Ectodermal cell (in vitro differentiated cells): ENCODE results near the gene ITFG1.

Experiments used
- H3K27ac ChIP-seq: 2 replicates; pipeline ENCODE4 v1.7.0; 2013; ENCODE audit warnings: mild to moderate bottlenecking, low read depth, low read length; ENCODE audit not compliant: insufficient read depth, poor library complexity, severe bottlenecking
- H3K27me3 ChIP-seq: 2 replicates; pipeline ENCODE4 v1.7.0; 2013; ENCODE audit warnings: mild to moderate bottlenecking, low read length; ENCODE audit not compliant: insufficient read depth, control insufficient read depth, poor library complexity, severe bottlenecking
- H3K36me3 ChIP-seq: one replicate; pipeline ENCODE4 v1.7.0; 2013; ENCODE audit warnings: low read length; ENCODE audit not compliant: control insufficient read depth, insufficient read depth
- H3K4me1 ChIP-seq: one replicate; pipeline ENCODE4 v1.7.0; 2013; ENCODE audit warnings: low read length; ENCODE audit not compliant: control insufficient read depth, insufficient read depth
- H3K4me3 ChIP-seq: 2 replicates; pipeline ENCODE4 v1.7.0; 2013; ENCODE audit warnings: low read depth, low read length, control low read depth; ENCODE audit not compliant: insufficient read depth
- H3K9me3 ChIP-seq: 2 replicates; pipeline ENCODE4 v1.7.0; 2013; ENCODE audit warnings: mild to moderate bottlenecking, low read length, moderate library complexity; ENCODE audit not compliant: control insufficient read depth
- WGBS, 2 experiments: methylation state at CpG; one replicate each; pipeline ENCODE4 v1.1.7; 2013; ENCODE audit warnings: missing lambda C conversion rate in 2 of 2; 5-methylcytosine and 5-hydroxymethylcytosine counted together

The ITFG1 gene

DNA sequence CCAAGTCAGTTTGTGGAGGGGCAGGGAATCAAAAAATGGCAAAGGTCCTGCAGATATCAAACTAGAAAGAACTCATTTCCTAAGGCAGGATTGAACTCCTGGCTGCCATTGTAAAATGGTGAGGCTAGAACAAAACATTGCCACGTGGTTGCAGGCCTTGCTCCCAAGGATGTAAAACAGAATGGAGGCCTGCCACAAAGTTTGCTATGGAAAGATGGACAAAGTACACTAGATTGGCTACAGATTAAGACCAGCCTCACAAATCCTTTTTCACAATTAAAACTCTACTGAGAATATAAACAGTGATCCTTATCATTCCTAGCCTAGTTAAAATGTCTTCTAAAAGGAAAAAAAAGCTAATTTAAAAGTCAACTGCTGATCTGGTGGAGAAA, 31.2 kb upstream of the ITFG1 start:
- H3K4me3 ChIP-seq: no peak overlapping the region
- H3K27me3 ChIP-seq: no peaks in the 10 kb centered on the region
- WGBS, 2 experiments: 29 to 36% methylated on average over 1 of the region's 1 CpG
- no peaks in the 10 kb centered on the region for H3K4me1 ChIP-seq
- no peak overlapping the region for H3K27ac ChIP-seq
- no peaks in the 10 kb centered on the region for H3K36me3 ChIP-seq
- H3K9me3 ChIP-seq: peaks cover 9% of the 10 kb centered on the region

DNA sequence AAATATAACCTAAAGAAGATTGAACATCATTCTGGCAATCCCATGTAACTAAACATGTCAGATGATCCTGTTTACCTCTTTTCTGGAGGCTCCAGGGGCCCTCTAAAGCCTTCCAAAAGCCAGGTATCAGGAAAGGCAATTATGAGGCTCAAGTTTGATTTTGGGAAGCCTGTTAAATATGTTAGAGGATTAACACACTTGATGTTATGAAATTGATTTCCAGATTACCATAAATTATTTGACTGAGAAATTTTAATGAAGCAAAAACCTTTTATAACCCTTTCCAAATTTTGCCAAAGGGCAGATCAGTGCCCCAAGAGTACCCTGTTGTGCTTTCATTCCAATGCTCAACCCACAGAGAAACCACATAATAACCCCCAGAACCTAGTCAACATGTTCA, 29.6 kb upstream of the ITFG1 start:
- Histone ChIP-seq H3K36me3 (no peaks in the 10 kb centered on the region), H3K27me3 (no peaks in the 10 kb centered on the region), H3K27ac (no peak overlapping the region), H3K9me3 (peaks cover 9% of the 10 kb centered on the region), H3K4me3 (no peak overlapping the region), H3K4me1 (no peaks in the 10 kb centered on the region)

DNA sequence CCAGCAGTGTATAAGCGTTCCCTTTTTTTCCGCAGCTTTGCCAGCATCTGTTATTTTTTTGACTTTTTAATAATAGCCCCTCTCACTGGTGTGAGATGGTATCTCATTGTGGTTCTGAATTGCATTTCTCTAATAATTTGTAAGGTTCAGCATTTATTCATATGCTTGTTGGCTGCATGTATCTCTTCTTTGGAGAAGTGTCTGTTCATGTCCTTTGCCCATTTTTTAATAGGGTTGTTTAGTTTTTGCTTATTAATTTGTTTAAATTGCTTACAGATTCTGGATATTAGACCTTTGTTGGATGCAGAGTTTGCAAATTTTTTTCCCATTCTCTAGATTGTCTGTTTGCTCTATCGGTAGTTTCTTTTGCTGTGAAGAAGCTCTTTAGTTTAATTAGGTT, 27.2 kb upstream of the ITFG1 start:
- Histone ChIP-seq H3K27ac (no peak overlapping the region), H3K36me3 (no peaks in the 10 kb centered on the region), H3K4me3 (no peak overlapping the region), H3K4me1 (no peaks in the 10 kb centered on the region), H3K27me3 (no peaks in the 10 kb centered on the region), H3K9me3 (peaks cover 9% of the 10 kb centered on the region)
- WGBS, 2 experiments: 88 to 97% methylated on average over 3 of the region's 3 CpGs

DNA sequence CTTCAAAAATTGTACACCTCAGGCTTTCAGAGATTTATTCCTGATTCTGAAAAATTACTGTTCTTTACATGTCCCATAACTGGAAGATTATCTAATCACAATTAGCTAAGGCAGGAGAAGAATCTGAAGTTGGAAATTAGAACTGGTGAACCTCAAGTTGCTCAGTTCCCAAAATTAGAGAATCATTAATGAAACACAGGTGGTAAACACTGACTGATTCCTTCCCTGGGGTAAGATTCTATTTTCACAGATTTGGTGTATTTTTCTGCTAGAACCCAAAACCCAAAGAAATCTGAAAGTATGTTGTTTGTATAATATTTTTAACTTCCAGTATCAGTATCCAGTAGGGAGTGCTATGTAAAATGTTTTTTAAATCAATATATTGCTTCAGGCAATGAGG, 26.0 kb upstream of the ITFG1 start:
- Histone ChIP-seq H3K9me3 (peaks cover 9% of the 10 kb centered on the region), H3K27ac (no peak overlapping the region), H3K4me3 (no peak overlapping the region), H3K36me3 (no peaks in the 10 kb centered on the region), H3K27me3 (no peaks in the 10 kb centered on the region), H3K4me1 (no peaks in the 10 kb centered on the region)

DNA sequence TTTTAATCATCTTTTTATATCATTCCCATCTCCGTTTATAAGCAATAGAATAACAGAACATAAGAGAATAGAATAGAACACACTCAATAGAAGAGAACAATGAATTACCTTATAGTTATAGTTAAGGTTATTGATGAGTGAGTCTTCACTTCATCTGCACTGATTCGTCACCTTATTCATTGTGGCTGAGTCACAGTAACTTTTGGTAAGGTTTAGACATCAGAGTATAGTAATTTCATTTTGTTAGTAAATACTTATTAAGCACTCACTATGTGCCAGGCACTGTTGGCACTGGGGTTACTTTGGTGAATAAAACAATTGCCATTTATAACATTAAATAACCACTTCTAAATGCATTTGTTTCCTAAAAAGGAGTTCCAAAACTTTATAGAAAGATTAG, 22.8 kb upstream of the ITFG1 start:
- H3K27ac ChIP-seq: no peak overlapping the region
- H3K4me3 ChIP-seq: no peak overlapping the region
- no peaks in the 10 kb centered on the region for H3K9me3 ChIP-seq
- H3K4me1 ChIP-seq: no peaks in the 10 kb centered on the region
- 95 to 100% methylated on average over 1 to 2 of the region's 2 CpGs for WGBS, 2 experiments
- H3K36me3 ChIP-seq: no peaks in the 10 kb centered on the region
- no peaks in the 10 kb centered on the region for H3K27me3 ChIP-seq

DNA sequence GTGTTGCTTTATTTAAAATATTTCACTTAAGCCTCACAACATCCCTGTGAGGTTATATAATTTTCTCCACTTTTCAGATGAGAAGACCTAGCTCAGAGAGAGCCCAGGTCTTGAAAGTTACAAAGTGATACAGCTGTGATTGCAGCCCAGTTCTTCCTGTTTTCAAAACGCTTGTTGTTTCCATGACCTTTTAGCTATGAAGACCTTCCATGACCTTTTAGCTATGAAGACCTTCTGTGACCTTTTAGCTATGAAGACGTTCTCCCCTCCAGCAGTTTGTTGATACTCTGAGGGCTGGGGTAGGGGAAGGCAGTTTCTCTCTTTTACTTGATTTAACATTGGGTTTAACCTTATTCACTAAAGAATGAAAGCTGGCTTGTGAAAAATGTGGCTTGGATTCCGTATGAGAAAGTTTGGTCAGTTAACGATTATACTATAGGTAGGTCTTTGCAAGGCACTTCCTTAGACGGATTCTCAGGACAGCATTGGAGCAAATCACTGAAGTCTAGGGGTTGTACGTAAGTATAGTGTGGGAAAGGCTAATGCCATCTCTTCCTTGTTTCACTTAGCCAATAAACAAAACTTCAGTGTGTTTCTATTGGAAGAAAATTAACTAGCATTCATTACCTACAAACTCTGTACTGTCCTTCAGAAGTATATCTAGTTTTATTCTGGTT, 21.0 kb upstream of the ITFG1 start:
- Histone ChIP-seq H3K4me3 (no peak overlapping the region), H3K36me3 (no peaks in the 10 kb centered on the region), H3K4me1 (no peaks in the 10 kb centered on the region), H3K27ac (no peak overlapping the region), H3K27me3 (no peaks in the 10 kb centered on the region), H3K9me3 (no peaks in the 10 kb centered on the region)
- WGBS, 2 experiments: 92 to 94% methylated on average over 5 to 6 of the region's 6 CpGs

DNA sequence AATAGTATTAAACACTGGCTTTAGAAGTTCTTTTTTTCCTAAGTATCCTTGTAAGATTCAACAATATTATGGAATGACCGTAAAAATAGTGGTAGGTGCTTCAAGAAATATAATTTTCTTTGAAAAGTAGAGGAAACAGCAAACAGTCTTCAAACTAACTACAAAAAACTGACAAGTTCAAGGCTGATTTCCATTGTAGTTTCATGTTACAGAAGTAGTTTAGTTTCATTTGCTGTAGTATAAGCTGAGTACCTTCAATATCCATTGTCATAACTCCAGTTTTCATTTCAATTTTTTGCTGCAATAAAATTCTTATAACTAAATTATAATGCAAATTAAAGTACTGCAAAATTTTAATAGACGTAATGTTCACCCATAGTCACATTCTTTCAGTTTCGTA, 19.5 kb upstream of the ITFG1 start:
- Histone ChIP-seq H3K27me3 (no peaks in the 10 kb centered on the region), H3K4me3 (no peak overlapping the region), H3K36me3 (no peaks in the 10 kb centered on the region), H3K27ac (no peak overlapping the region), H3K9me3 (no peaks in the 10 kb centered on the region), H3K4me1 (no peaks in the 10 kb centered on the region)
- WGBS, 2 experiments: 100% methylated on average over 1 of the region's 3 CpGs; no CpG with 5 or more reads in 1 of the 2 experiments

DNA sequence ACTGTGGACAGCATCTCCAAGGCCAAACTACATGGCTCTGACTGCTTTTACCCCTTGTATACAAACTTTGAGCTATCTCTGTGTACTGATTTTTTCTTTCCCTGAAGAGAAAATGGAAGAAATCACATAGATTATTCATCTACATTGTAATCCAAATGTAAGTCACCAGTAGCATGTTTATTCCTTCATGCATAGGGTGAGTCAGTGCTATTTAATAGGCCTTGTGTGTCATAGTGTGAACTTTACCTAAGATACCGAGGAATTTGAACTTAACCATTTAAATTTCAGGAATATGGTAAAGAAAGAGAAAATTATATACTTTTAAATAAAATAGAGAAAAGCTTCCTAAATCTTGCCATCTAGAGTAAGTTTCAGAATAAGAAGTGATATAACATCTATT, 16.8 kb upstream of the ITFG1 start:
- Histone ChIP-seq H3K36me3 (no peaks in the 10 kb centered on the region), H3K27me3 (no peaks in the 10 kb centered on the region), H3K4me1 (no peaks in the 10 kb centered on the region), H3K27ac (no peak overlapping the region), H3K4me3 (no peak overlapping the region), H3K9me3 (no peaks in the 10 kb centered on the region)
- WGBS, 2 experiments: no CpG with 5 or more reads among the region's 1 CpG

DNA sequence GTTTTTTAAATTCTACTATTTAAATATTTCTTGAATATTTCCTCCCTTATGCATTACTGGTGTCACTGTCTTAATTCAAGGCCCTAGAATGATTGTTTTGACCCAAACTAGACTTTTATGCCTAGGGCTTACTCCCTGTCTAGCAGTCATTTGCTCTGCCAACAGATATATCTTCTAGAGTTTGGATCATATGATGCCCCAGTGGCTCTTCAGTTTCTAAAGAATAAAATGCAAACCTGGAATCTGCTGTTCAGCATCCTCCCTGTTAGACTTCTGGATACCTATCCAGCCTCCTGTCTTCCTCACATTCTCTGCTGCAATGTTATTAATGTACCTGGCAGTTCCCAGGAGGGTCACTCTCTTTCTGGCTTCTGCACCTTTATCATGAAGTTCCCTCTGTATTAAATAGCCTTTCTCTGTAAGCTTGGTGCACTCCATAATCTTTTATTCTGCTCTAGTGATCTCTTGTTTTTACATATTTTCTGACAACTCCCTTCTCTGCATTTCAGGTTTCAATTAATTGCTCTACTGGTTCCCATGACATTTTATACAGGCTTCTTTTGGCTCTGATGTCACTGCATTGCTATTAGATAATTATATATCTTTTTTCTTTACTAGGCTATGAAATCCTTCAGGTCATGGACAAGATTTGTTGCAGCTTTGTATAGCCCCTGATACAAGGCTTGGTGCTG, 15.9 kb upstream of the ITFG1 start:
- no peaks in the 10 kb centered on the region for H3K27me3 ChIP-seq
- H3K27ac ChIP-seq: no peak overlapping the region
- no peaks in the 10 kb centered on the region for H3K9me3 ChIP-seq
- H3K4me3 ChIP-seq: no peak overlapping the region
- no peaks in the 10 kb centered on the region for H3K4me1 ChIP-seq
- H3K36me3 ChIP-seq: no peaks in the 10 kb centered on the region

DNA sequence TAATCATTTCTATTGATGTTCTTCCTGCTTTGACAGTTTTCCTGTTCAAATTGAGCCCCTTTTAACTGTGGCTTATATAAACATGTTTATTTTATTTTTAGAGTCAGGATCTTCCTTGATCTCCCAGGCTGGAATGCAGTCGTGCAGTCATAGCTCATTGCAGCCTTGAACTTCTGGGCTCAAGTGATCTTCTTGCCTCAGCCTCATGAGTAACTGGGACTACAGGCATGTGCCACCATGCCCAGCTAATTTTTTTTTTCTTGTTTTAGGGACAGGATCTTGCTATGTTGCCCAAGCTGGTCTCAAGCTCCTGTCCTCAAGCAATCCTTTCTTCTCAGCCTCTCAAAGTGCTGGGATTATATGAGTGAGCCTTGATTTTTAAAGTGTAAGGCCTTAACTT, 14.9 kb upstream of the ITFG1 start:
- H3K4me3 ChIP-seq: no peak overlapping the region
- H3K27ac ChIP-seq: no peak overlapping the region
- WGBS, 2 experiments: 88 to 90% methylated on average over 1 of the region's 1 CpG
- H3K4me1 ChIP-seq: no peaks in the 10 kb centered on the region
- no peaks in the 10 kb centered on the region for H3K36me3 ChIP-seq
- H3K27me3 ChIP-seq: no peaks in the 10 kb centered on the region
- no peaks in the 10 kb centered on the region for H3K9me3 ChIP-seq
